Activated naive CD4-positive, alpha-beta T cell treated with anti-CD3 and anti-CD28 coated beads, Interleukin-2, amount 50 U/mL, for 16 hours (primary cell): ENCODE measurements around the gene RAD18.

Source experiments
- DNase-seq: peaks from one replicate; pipeline ENCODE4 v3.0.0-alpha.2; 2020

RAD18 gene

GRCh38 chr3:8891303-8891702 lies 72.0 kb downstream of the RAD18 start:
- no peak for DNase-seq

- no peak for DNase-seq
Observed at GRCh38 chr3:8888301-8888915, 74.9 kb downstream of the RAD18 start.

GRCh38 chr3:8887435-8888300 lies 75.6 kb downstream of the RAD18 start:
- no peak for DNase-seq

- DNase-seq: no peak
Observed at GRCh38 chr3:8886546-8886945, 76.7 kb downstream of the RAD18 start.

- no peak for DNase-seq
Observed at GRCh38 chr3:8885536-8886316, 77.5 kb downstream of the RAD18 start.

GRCh38 chr3:8884630-8885290 lies 78.5 kb downstream of the RAD18 start:
- DNase-seq: no peak

- DNase-seq: no peak
Observed at GRCh38 chr3:8882642-8883041, 80.6 kb downstream of the RAD18 start.

- DNase-seq: no peak
Observed at GRCh38 chr3:8882171-8882593, 81.1 kb downstream of the RAD18 start.

- no peak for DNase-seq
Observed at GRCh38 chr3:8879347-8879944, 83.8 kb downstream of the RAD18 start.

- no peak for DNase-seq
Observed at GRCh38 chr3:8875836-8876235, 87.4 kb downstream of the RAD18 start.

GRCh38 chr3:8873740-8874139 lies 89.5 kb downstream of the RAD18 start:
- no peak for DNase-seq

GRCh38 chr3:8872261-8872660 lies 91.0 kb downstream of the RAD18 start:
- DNase-seq: no peak

GRCh38 chr3:8871306-8871705 lies 92.0 kb downstream of the RAD18 start:
- DNase-seq: no peak

GRCh38 chr3:8870134-8870533 lies 93.1 kb downstream of the RAD18 start:
- no peak for DNase-seq

GRCh38 chr3:8869613-8870012 lies 93.7 kb downstream of the RAD18 start:
- DNase-seq: no peak

GRCh38 chr3:8868996-8869395 lies 94.3 kb downstream of the RAD18 start:
- no peak for DNase-seq

GRCh38 chr3:8867646-8868045 lies 95.6 kb downstream of the RAD18 start:
- DNase-seq: no peak

- no peak for DNase-seq
Observed at GRCh38 chr3:8865697-8866096, 97.6 kb downstream of the RAD18 start.

GRCh38 chr3:8864402-8865350 lies 98.6 kb downstream of the RAD18 start:
- no peak for DNase-seq

- DNase-seq: no peak
Observed at GRCh38 chr3:8863891-8864290, 99.4 kb downstream of the RAD18 start.

GRCh38 chr3:8857720-8858367 lies 105.4 kb downstream of the RAD18 start:
- no peak for DNase-seq
